ENCODE results near the gene SLC9A5.

SLC9A5 gene

DNA sequence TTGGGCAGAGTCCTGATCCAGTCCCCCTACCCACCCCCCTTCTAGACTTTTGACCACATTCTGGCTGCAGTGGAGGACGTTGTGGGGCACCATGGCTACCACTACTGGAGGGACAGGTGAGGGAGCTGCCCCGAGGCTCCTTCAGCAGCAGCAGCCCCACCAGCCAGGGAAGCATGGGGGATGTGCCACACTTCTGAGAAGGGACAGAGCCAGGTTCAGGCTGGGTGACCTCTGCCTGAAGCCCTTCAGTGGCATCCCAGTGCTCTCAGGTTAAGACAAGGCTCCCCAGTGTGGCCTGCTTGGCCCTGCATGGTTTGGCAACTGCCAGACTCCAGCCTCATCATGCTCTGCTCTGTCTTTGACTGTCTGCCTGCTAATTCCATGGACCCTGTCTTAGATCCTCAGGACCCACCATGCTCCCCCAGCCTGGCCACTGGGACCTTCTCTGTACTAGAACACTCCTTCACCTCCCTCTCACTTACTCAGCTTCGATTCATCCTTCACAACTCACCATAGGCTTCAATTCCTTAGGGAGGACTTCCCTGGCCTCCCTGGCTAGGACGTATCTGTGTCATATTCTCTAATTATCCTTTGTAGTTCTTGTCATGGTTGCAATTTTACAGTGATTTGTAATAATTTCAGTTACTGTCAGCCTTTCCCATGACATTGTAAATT lies 8.8 kb downstream of the SLC9A5 start:
- DNase-seq, result no peak

DNA sequence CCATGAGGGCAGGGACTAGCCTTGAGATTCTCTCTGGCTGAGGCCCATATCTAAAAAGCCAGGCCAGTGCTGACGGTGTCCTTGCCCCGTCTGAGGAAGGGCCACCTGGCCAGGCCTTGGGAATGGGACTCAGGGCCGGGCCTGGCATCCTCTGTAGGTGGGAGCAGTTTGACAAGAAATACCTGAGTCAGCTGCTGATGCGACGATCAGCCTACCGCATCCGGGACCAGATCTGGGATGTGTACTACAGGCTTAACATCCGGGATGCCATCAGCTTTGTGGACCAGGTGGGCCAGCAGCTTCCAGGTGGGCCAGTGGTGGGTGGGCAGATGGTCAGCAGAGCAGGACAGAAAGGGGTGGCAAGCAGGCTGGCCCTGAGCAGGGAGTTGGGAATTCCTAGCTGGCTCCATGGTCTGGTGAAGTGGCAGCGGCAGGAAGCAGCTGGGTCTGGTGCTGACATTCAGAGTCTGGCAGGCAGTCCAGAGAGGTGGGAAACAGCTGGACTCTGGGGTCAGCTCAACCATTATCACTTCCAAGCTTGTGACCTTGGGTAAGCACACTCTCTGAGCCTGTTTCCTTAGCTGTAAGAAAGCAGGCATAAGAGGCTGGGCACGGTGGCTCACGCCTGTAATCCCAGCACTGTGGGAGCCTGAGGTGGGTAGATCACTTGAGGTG lies 9.5 kb downstream of the SLC9A5 start:
- DNase-seq, result no peak

DNA sequence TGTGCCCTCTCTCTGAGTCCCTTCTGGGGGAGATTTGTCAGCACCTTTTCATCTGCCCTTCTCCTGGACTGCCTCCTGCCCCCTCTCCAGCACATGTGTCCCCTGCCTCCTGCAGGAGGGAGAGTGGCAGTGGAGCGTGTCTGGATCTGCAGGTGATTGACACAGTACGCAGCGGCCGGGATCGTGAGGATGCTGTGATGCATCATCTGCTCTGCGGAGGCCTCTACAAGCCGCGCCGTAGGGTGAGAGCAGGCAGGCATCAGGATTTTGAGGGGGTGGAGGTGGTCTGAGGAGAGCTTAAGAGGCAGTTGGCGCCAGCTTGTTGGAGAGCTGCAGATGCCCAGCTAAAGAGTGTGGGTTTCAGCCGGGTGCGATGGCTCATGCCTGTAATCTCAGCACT lies 10.9 kb downstream of the SLC9A5 start:
- no peak for DNase-seq

DNA sequence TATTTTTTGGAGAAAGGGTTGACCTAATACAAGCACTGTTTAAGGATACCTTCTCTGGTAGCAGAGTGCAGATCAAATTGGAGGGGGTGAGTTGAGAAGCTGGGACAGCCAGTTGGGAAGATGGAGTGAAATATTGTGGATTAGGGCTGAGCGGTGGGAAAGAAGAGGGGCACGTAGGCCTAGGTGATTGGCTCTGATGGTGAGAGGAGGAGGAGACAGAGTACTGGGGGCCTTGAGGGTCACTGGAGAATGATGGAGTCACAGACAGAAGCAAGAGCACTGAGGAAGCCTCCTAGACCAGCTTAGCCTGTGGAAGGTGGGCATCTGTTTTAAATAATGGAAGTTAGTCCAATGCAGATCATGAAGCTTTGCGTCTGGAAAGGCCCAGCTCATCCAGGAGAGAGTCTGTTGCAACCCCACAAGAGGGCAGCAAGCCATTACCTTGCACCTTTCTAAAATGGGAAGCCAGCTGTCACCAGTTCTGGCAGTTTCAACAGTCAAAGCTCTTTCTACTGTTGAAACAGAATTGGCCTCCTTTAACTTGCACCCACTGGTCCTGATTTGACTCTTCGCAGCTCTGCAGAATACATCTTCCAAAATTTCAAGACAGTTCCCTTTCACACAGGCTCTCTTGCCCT lies 11.8 kb downstream of the SLC9A5 start:
- peak; percentile 37 for DNase-seq

DNA sequence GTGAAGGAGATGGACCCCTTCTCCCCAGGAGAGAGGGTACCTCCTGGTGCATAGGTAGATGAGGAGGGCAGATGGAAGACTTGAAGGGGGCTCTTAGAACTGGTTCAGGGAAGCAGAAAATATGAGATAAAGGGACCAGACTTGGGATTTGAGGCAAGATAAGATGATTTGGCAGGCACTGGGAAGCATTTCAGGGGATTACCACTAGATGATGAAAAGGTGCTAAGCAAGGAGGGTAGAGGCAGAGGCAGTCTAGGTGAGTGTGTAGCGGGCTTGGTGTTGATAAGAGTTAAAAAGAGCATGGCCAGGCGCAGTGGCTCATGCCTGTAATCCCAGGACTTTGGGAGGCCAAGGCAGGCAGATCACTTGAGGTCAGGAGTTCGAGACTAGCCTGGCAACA lies 14.4 kb downstream of the SLC9A5 start:
- no peak for DNase-seq

DNA sequence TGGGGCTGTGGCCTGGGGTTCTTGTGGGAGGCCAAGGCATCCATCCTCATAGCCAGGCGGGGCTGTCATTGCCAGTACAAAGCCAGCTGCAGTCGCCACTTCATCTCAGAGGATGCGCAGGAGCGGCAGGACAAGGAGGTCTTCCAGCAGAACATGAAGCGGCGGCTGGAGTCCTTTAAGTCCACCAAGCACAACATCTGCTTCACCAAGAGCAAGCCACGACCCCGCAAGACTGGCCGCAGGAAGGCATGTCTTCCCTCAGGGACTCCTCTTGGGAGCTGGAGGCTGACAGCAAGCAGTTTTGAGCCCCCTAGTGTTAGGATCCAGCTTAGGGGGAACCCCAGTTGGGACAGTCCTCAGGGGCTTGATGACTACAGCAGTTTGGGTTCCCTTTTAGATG lies 15.5 kb downstream of the SLC9A5 start:
- no peak for DNase-seq

DNA sequence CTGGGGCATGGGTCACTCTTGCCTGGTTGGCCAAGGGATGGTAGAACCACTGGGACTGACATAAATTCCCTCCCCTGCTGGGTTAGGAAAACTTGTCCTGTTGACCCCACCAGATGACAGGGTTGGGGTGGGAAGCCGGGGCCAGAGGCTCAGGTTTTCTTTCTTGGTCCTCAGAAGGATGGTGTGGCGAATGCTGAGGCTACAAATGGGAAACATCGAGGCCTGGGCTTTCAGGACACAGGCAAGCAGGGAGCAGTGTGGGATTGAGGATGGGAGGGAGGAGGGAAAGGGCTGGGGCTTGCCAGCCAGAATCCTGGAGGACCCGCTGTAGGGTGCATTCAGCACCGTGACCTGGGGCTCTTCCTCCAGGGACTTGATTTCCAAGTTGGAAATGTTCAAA lies 16.1 kb downstream of the SLC9A5 start:
- no peak for DNase-seq

DNA sequence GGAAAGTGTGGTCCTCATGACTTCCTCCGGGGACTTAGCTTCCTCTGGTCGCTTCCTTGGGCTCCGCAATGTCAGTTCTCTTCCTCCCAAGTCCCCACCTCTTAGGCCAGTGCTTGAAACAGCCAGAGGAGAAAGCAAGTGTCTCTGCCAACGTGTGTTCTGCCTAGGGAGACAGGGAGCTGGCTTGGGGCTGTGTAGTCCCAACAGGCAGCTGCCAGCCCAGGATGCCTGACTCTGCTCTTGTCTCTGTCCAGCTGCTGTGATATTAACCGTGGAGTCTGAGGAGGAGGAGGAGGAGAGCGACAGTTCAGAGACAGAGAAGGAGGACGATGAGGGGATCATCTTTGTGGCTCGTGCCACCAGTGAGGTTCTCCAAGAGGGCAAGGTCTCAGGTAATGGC lies 17.1 kb downstream of the SLC9A5 start:
- DNase-seq, result no peak

DNA sequence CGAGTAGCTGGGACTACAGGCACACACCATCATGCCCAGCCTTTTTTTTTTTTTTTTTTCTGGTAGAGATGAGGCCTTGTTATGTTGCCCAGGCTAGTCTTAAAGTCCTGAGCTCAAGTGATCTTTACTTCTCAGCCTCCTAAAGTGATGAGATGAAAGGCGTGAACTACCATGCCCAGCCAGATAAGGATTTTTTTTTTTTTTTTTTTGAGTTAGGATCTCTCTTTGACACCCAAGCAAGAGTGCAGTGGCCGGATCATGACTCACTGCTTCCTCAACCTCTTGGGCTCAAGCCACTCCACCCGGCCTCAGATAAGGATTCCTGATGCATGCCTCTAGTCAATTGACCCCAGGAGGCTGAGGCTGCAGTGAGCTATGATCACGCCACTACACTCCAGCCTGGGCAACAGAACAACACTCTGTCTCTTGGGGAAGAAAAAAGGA lies 19.4 kb downstream of the SLC9A5 start:
- no peak for DNase-seq

DNA sequence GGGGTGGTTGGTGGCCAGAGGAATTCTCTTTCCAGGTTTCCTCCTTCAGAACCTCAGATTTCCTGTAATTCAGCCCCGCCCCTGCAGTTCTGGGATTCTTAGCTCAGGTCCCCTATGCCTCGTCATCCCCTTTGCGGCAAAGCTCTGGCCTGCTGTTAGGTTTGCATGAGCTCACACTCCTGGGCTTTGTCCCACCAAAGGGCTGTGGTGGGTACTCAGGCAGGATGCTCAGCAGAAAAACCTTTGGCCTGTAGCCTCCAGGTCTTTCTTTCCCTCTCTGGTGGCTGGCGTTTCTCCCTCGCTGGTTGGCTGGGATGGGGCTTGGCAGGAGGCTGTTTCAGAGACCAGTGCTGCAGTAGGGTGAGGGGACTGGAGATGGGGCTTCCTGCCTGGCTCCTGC lies 21.0 kb downstream of the SLC9A5 start:
- no peak for DNase-seq

DNA sequence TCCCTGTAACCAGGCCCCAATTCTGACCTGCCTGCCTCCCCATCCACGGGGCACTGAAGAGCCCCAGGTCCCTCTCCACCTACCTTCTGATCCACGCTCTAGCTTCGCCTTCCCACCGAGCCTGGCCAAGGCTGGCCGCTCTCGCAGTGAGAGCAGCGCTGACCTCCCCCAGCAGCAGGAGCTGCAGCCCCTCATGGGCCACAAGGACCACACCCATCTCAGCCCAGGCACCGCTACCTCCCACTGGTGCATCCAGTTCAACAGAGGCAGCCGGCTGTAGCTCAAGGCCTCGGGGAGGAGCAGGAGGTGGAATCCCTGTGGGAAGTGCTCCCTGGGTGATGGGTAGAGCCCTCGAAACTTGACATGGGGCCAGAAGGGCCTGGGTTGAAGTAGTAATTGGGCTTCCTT lies 22.2 kb downstream of the SLC9A5 start:
- DNase-seq, result no peak

DNA sequence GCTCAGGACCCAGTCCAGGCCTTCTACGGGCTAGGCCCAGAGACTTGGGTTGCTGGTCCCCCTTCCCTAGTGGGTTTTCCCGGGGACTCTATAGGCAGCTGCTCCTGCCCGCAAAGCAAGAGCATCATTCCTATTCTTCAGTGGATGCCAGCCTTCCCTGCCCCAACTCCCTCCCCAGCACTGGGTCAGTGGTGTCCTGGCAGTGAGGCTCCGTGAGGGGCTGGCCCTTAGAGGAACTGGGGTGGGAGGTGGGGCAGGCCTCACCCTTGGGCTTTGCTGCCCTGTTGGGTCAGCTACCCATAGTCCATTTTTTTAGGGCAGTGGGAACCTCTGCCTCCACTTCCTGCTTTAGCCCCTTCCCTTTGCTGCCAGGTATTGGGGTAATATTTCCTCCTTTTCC lies 22.7 kb downstream of the SLC9A5 start:
- no peak for DNase-seq

DNA sequence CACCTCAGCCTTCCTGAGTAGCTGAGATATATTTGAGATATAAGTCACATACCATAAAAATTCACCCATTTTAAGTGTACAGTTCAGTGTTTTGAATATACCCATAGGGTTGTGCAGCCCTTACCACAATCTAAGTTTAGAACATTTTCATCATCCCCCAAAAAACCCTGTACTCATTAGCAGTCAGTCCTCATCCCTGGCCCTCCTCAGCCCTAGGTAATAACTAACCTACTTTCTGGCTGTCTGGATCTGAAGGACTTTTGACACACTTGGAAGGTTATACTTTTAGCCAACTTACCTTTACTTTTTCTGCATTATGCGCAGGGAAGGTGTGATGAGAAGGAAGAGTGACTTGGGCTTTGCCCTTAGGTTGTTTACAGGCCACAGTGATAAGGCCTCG lies 26.5 kb downstream of the SLC9A5 start:
- no peak for DNase-seq

DNA sequence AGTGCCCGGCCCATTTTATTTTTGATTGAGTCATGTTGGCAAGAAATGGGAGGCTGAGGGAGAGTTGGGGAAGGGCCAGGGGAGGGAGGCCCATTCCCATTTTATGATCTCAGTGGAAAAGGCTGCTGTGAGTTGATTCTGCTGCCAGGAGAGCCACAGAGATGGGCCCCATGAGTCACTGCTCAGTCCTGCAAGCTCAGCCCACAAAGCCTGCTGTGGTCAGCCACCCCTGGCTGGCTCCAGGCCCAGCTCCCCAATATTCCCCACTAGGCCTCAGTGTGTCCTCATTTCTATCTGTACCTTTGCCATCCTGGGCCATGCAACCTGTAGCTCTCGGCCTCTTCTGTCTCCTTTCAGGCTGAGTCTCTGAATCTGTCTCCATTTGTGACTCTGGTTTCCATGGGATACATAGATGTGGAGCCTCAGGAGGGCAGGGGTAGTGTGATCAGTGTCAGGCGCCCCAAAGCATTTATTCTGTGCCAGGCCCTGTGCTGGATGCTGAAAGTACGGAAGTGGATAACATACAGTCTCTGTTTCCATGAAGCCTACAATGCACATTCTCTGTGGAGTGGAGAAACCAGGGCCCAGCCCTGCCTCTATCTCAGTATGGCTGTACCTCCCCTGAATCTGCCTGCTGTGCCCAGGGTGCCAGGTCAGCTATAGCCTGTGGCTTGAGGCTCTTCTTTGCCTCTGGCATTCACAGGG lies 28.7 kb downstream of the SLC9A5 start:
- no peak for DNase-seq

DNA sequence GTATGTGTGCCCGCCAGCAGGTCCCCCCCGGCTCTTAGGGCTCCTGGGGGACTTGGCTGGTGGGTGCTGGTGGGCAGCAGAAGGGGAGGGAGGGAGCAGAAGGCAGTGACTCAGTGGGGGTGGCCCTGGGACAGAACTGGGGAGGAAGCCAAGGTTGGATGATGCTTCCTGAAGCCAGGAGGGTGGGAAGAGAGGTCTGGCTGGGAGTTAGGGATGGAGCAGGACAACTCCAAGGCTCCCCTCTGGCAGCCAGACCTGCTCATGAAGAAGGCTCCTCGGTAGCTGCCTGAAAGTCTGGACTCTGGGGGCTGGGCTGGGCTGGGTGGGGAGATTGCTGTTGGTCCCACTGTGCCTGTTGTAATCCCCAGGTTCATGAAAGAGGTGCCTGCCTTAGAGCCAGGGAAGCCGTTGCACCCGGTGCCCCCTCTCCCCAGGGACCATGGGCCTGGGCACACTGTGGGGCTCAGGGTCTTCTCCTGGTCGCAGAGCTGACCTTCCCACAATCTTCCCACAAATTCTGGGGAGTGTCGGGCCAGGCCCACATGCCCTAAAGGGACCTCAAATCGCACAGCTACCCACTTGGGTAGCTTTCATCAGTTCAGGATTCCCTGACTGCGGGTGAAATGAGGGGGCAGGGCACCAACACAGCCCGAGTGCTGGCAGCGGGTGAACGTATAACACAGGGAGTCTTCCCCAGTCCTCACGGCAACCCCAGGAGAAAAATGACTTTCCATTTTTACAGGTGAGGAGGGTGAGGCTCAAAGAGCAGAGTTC lies 29.4 kb downstream of the SLC9A5 start:
- DNase-seq, result no peak

DNA sequence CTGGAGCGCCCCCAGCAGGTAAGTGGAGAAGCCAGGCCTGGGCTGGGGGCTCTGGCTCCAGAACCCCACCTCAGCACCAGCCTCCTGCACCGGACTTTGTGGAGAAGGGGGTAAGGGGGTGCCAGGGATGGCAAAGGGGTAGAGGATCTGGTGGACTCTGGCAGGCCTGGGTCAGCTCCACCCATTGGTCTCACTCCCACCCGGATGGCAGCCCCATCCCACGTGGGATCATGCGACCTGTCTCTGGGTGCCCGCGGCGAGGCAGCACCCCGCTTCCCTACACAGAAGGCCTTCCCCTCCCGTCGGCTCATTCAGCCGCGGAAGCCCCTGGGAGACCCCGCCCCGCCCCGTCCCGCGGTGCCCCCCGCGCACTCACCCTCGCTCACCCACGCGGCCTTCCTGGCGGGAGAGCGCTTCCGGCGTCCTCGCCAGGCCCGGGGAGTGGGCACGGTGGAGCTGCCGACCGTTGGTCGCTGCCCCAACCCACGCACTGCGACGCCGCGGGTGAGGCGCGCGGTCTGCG lies 30.1 kb downstream of the SLC9A5 start:
- peak; percentile 21 for DNase-seq

DNA sequence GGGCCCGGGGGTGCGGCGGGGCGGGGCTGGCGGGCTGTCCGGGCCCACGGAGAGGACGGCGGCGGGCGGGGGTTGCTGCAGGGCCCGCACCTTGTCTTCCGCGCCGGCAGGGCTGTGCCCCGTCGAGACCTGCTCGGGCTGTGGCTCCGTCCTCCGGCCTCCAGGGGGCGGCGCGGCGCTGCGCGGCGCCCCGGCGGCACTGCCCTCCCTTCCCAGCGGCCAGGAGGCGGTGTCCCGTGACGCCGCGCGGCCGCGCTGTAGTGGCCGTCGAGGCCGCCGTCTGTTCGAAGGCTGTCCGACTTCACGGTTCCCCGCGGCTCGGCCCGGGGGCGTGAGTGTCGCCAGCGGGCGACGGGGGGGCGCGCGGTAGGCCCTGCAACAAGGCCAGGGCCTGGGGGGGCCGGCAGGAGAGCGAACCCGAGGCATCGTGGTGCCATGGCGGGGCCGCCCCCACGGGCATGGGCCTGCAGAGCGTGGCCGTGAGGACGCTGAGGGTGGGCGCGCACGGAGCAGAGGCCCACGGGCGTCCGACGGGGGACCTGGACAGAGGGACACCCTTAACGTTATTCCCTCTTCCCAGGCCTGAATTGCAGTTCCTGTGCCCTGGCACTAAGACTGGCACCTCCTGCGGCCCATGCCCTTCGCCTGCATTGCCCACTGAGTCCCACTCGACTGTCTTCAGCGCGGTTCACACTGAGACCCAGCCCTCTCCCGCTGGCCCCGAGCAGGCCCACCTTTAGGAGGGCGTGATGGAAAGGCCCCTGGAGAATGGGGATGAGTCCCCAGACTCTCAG lies 30.7 kb downstream of the SLC9A5 start, which contains the start of gene PLEKHG4:
Gene PLEKHG4 (plus strand): TSS at position 237 of the 794 bp plus-strand sequence. CDS start 513 bp downstream, at position 750.
- peak; percentile 55 for DNase-seq

DNA sequence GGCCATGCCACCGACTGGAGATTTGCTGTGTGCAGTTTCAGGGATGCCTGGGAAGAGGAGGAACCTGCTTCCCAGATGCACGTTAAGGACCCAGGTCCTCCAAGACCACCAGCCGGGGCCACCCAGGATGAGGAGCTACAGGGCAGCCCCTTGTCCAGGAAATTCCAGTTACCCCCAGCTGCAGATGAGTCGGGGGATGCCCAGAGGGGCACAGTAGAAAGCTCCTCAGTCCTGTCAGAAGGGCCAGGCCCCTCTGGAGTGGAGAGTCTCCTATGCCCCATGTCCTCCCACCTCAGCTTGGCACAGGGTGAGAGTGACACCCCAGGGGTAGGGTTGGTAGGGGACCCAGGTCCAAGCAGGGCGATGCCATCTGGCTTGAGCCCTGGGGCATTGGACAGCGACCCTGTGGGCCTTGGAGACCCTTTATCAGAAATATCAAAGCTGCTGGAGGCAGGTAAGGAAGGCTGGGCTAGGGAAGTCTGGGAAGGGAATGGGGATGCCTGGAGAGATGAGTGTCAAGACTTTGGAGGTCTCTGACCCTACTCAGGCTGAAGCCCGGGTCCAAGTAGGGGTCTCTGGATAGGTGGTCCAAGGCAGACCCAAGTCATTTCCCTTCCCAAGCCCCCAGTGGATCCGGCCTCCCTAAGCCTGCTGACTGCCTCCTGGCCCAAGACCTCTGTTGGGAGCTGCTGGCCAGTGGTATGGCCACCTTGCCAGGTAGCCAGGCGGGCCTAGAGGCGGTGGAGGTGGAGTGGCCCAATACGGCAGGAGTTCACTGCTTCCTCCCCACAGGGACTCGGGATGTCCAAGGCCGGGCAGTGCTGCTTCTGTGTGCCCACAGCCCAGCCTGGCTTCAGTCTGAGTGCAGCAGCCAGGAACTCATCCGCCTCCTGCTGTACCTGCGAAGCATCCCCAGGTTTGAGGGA lies 31.6 kb downstream of the SLC9A5 start:
- no peak for DNase-seq

DNA sequence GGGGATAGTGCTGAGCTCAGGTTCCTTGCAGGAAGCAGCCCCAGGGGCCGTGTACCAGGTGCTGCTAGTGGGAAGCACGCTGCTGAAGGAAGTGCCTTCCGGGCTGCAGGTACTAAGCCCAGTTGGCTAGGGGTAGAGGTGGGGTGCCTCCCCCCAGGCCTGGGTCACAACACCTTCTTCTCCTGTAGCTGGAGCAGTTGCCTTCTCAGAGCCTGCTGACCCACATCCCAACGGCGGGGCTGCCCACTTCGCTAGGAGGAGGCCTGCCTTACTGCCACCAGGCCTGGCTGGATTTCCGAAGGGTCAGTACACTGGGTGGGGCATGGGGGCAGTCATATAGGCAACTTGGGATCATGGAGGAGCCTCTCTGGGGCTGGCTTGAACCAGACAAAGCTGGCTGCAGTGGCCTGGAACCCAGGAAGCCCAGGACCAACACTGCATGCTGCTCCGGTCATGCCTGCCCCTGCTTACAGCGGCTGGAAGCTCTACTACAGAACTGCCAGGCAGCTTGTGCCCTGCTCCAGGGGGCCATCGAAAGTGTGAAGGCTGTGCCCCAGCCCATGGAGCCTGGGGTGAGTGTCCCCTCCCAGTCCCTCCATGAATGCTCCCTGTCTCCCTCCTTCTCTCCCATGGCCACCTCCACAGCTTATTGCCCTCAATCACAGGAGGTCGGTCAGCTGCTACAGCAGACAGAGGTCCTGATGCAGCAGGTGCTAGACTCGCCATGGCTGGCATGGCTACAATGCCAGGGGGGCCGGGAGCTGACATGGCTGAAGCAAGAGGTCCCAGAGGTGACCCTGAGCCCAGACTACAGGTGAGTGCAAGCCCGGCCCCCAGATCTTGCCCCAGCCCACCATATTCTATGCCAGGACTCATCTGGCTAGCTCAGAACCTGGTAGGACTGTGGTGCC lies 33.0 kb downstream of the SLC9A5 start:
- no peak for DNase-seq
